OCI-LY3 (cell line): ENCODE data around the gene ERN1.

ENCODE experiments used
- EZH2phosphoT487 ChIP-seq: fragments of 200-600 bp; shearing (Covaris generic); IDR thresholded peaks from 2 replicates; pipeline ENCODE4 v1.6.1; 2018; ENCODE audit warnings: antibody characterized with exemption, mixed run types, low read depth
- TF ChIP-seq, protein P1 (sequence below): fragments of 200-600, 300-600 bp; sonication (generic); IDR thresholded peaks from 2 replicates; pipeline ENCODE4 v1.5.1; 2014; ENCODE audit warnings: antibody characterized with exemption, low read length, low read depth

DNA sequence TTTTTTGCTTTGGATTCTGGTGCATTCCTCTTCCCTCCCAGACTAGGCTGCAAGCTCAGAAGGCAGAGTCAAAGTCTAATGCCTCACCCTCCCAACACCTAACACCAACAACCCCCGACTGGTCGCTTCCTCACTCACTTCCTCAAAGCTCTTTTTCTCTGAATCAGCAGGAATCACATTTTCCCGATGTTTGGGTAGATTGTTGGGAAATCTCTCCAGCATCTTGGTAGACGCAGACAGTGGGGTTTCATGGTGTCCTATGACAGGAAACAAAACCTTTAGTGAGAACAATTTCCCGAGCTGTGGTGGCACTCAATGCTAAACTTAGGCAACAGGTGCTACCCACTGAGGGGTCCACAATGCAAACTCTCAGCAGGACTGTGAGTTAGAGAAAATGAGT, 69.6 kb downstream of the ERN1 start:
- TF ChIP-seq, protein P1, sequence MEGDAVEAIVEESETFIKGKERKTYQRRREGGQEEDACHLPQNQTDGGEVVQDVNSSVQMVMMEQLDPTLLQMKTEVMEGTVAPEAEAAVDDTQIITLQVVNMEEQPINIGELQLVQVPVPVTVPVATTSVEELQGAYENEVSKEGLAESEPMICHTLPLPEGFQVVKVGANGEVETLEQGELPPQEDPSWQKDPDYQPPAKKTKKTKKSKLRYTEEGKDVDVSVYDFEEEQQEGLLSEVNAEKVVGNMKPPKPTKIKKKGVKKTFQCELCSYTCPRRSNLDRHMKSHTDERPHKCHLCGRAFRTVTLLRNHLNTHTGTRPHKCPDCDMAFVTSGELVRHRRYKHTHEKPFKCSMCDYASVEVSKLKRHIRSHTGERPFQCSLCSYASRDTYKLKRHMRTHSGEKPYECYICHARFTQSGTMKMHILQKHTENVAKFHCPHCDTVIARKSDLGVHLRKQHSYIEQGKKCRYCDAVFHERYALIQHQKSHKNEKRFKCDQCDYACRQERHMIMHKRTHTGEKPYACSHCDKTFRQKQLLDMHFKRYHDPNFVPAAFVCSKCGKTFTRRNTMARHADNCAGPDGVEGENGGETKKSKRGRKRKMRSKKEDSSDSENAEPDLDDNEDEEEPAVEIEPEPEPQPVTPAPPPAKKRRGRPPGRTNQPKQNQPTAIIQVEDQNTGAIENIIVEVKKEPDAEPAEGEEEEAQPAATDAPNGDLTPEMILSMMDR: no peak
- no peak for TF ChIP-seq EZH2phosphoT487
